ENCODE results near the gene DDA1. TPM values are rescaled to one million over a fixed set of nuclear protein-coding genes. Genes with fewer than 3 reads are reported as not detected.

The DDA1 gene
- total RNA-seq, 1 donor from 2014 or later, result 38.7 TPM

DNA sequence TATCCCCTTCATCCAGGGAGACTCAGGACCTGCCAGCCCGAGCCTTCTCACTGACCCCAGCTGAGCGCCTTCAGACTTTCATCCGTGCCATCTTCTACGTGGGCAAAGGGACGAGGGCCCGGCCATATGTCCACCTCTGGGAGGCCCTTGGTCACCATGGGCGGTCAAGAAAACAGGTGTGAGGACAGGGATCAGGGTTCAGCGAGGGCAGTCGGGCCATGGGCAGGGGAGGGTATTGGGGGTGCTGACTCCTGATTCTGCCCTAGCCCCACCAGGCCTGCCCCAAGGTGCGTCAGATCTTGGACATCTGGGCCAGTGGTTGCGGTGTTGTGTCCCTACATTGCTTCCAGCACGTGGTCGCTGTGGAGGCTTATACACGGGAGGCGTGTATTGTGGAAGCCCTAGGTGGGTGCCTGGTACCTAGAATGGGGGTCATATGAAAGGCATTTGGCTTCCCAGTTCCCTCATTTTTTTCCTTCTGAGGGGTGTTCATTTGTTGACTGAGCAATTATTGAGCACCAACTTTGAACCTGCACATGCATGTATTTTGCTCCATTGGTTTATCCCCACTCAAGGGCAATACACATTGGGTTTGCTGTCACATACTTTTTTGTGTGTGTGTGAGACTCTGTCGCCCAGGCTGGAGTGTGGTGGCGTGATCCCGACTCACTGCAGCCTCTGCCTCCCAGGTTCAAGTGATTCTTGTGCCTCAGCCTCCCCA, 23.8 kb upstream of the DDA1 start:
- Mint-ChIP-seq H3K4me3 (no peak overlapping the region), H3K36me3 (no peaks in the 10 kb centered on the region), H3K27me3 (peaks cover 3% of the 10 kb centered on the region), H3K27ac (no peak overlapping the region), H3K9me3 (no peaks in the 10 kb centered on the region), H3K4me1 (ENCODE audit: unreplicated experiment) (no peaks in the 10 kb centered on the region)
- no peak for DNase-seq (ENCODE audit: extremely low spot score, unreplicated experiment)
- TF ChIP-seq, protein P1, sequence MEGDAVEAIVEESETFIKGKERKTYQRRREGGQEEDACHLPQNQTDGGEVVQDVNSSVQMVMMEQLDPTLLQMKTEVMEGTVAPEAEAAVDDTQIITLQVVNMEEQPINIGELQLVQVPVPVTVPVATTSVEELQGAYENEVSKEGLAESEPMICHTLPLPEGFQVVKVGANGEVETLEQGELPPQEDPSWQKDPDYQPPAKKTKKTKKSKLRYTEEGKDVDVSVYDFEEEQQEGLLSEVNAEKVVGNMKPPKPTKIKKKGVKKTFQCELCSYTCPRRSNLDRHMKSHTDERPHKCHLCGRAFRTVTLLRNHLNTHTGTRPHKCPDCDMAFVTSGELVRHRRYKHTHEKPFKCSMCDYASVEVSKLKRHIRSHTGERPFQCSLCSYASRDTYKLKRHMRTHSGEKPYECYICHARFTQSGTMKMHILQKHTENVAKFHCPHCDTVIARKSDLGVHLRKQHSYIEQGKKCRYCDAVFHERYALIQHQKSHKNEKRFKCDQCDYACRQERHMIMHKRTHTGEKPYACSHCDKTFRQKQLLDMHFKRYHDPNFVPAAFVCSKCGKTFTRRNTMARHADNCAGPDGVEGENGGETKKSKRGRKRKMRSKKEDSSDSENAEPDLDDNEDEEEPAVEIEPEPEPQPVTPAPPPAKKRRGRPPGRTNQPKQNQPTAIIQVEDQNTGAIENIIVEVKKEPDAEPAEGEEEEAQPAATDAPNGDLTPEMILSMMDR (conservative IDR thresholded peaks at IDR 0.05), result no peak

DNA sequence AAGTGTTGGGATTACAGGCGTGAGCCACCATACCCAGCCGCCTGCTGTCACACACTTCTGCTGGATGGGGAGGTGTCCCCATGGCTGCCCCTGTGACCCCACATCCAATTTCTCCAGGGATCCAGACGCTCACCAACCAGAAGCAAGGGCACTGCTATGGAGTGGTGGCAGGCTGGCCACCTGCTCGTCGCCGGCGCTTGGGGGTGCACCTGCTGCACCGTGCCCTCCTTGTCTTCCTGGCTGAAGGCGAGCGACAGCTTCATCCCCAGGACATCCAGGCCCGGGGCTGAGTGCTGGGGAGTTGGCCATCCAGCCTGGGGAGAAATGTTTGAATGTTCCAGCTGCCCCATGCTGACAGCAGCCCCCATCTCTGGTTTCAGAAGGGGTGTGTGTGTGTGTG, 23.1 kb upstream of the DDA1 start:
- TF ChIP-seq, protein P1 (conservative IDR thresholded peaks at IDR 0.05), result no peak
- Mint-ChIP-seq H3K4me3 (no peak overlapping the region), H3K4me1 (ENCODE audit: unreplicated experiment) (no peaks in the 10 kb centered on the region), H3K36me3 (no peaks in the 10 kb centered on the region), H3K27me3 (peaks cover 3% of the 10 kb centered on the region), H3K27ac (no peak overlapping the region), H3K9me3 (no peaks in the 10 kb centered on the region)
- no peak for DNase-seq (ENCODE audit: extremely low spot score, unreplicated experiment)

DNA sequence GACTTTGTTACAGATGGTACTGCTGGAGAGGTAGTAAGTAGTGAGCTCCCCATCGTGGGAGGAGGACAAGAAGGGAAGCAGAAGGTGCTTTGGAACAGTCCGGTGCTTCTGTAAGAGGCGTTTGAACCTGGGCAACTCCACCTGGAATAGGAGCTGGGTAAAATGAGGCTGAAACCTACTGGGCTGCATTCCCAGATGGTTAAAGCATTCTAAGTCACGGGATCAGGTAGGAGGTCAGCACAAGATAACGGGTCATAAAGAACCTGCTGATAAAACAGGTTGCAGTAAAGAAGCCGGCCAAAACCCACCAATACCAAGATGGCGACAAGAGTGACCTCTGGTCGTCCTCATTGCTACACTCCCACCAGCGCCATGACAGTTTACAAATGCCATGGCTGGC, 22.6 kb upstream of the DDA1 start:
- TF ChIP-seq, protein P1 (conservative IDR thresholded peaks at IDR 0.05), result no peak
- Mint-ChIP-seq H3K36me3 (no peaks in the 10 kb centered on the region), H3K9me3 (no peaks in the 10 kb centered on the region), H3K4me1 (ENCODE audit: unreplicated experiment) (no peaks in the 10 kb centered on the region), H3K27me3 (peaks cover 3% of the 10 kb centered on the region), H3K4me3 (no peak overlapping the region), H3K27ac (no peak overlapping the region)
- no peak for DNase-seq (ENCODE audit: extremely low spot score, unreplicated experiment)

DNA sequence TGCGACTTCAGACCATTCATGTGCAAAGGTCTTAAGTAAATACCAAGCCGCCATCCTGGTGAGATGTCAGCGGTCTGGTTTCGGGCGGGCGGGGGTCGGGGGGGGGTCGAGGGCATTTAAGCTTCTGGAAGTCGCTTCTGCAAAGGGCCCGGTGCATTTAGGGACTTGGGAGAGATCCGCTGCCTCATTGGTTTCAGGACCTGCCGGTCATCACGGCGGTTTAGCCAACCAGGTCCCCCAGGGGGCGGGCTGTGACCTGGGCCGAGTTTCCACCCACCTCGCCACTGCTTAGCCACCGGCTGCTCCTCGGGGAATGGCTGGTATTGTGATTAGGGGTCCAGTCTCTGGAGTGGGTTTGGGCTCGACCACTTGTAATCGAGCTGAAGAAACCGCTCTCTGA, 19.9 kb upstream of the DDA1 start:
- Mint-ChIP-seq H3K27ac (no peak overlapping the region), H3K4me1 (ENCODE audit: unreplicated experiment) (peaks cover 4% of the 10 kb centered on the region), H3K27me3 (no peaks in the 10 kb centered on the region), H3K4me3 (no peak overlapping the region), H3K9me3 (no peaks in the 10 kb centered on the region), H3K36me3 (no peaks in the 10 kb centered on the region)
- no peak for DNase-seq (ENCODE audit: extremely low spot score, unreplicated experiment)
- TF ChIP-seq, protein P1 (conservative IDR thresholded peaks at IDR 0.05), result no peak

DNA sequence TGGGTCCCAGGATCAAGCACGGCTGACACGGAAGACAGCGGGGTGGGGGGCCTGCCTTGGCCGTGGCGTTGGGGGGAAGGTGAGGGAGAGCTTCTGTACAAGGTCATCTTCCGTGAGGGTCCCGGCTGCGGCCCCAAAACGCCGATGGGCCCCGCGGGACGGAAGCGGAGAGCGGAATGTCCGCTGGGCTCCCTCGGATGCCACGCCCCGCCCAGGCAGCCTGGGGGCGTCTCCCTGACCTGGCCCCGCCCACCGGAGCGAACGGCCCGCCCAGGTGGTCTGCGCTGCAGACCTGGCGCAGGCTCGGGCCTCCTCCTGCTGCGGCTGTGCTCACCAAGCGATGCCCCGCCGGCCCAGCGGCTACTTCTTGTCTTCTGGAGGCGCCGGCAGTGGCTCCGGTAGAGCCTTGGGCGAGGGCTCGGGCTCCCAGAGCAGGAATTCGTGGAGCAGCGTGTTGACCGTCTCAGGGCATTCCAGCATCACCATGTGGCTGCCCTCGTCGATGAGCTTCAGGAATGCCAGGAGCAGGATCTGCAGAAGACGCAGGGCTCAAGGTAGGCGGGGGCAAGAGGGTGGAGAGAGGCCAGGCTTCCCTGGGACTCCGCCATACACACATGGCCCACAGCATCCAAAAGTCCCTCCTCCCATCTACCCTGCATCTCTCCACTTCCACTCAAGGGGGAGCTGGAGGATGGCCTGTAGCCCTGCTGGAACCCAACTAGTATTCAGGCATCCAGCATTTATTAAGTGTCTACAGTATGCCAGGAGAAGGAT, 16.9 kb upstream of the DDA1 start:
- H3K36me3 Mint-ChIP-seq, result peaks cover 3% of the 10 kb centered on the region
- TF ChIP-seq, protein P1 (conservative IDR thresholded peaks at IDR 0.05), result peak; percentile 75
- peak; percentile 89 for DNase-seq (ENCODE audit: extremely low spot score, unreplicated experiment)
- peak overlapping the region; percentile 89 for H3K4me3 Mint-ChIP-seq
- no peaks in the 10 kb centered on the region for H3K27me3 Mint-ChIP-seq
- peaks cover 4% of the 10 kb centered on the region for H3K4me1 Mint-ChIP-seq (ENCODE audit: unreplicated experiment)
- H3K9me3 Mint-ChIP-seq, result no peaks in the 10 kb centered on the region
- peak overlapping the region; percentile 88 for H3K27ac Mint-ChIP-seq

Measured in type B pancreatic cell (in vitro differentiated cells).